ENCODE data around the gene CD63.

GRCh38 chr12:55708695-55709233, 20.0 kb downstream of the CD63 start:
- TF ChIP-seq CTCF (IDR thresholded peaks at IDR 0.05): no peak
- TF ChIP-seq POLR2A (IDR thresholded peaks at IDR 0.05): no peak

Measured in body of pancreas (tissue), 4 donors.